H1 (cell line): ENCODE data around the gene DYNLT2B. TPM values are rescaled to one million over a fixed set of nuclear protein-coding genes. Genes with fewer than 3 reads are reported as not detected.

Experiments
- CTCF ChIA-PET: fragments of 300-600 bp; sonication (Branson Sonifier 250); formaldehyde crosslinking; loops from one replicate; lab custom pipeline; 2021; ENCODE audit not compliant: partially characterized antibody; lab: Charles Lee
- POLR2A ChIA-PET: fragments of 300-600 bp; sonication (Branson Sonifier 250); formaldehyde crosslinking; loops from one replicate; lab custom pipeline; 2021; ENCODE audit warnings: inconsistent platforms; ENCODE audit not compliant: partially characterized antibody; lab: Charles Lee
- DNase-seq, 2 experiments: peaks; one replicate each; pipeline versions ENCODE4 v3.0.0 to v3.0.0-alpha.2; 2010 to 2022; ENCODE audit warnings: low spot score in 2 of 2, low read depth in 1 of 2, mixed read lengths in 1 of 2
- FAIRE-seq: peaks from 2 replicates; lab custom pipeline; 2011; peaks lifted over from hg19 to GRCh38; lab: Jason Lieb, UNC
- H2AFZ ChIP-seq: 2 replicates; pipeline ENCODE4 v1.8.1; 2012; ENCODE audit warnings: low read length, inconsistent platforms
- H2AK5ac ChIP-seq: 2 replicates; pipeline ENCODE4 v1.6.1; 2013; ENCODE audit warnings: low read depth, low read length
- H2BK120ac ChIP-seq: replicated peaks from 2 replicates; pipeline ENCODE3; 2013; ENCODE audit warnings: low read depth, low read length, inconsistent platforms
- H2BK12ac ChIP-seq: 2 replicates; pipeline ENCODE4 v1.6.1; 2013; ENCODE audit warnings: low read depth, low read length
- H2BK15ac ChIP-seq: 2 replicates; pipeline ENCODE4 v1.6.1; 2013; ENCODE audit warnings: low read length
- H2BK20ac ChIP-seq: 2 replicates; pipeline ENCODE4 v1.6.1; 2013; ENCODE audit warnings: low read length
- H2BK5ac ChIP-seq: 2 replicates; pipeline ENCODE4 v1.6.1; 2013; ENCODE audit warnings: low read depth, low read length
- H3K14ac ChIP-seq: 2 replicates; pipeline ENCODE4 v1.6.1; 2013; ENCODE audit warnings: inconsistent platforms; ENCODE audit not compliant: insufficient read length
- H3K18ac ChIP-seq: 2 replicates; pipeline ENCODE4 v1.6.1; 2013; ENCODE audit warnings: low read length; ENCODE audit errors: extremely low read depth
- H3K23ac ChIP-seq: 2 replicates; pipeline ENCODE4 v1.6.1; 2013; ENCODE audit warnings: inconsistent platforms; ENCODE audit not compliant: insufficient read length
- H3K23me2 ChIP-seq: 2 replicates; pipeline ENCODE4 v1.6.1; 2013; ENCODE audit warnings: low read depth, low read length
- H3K27ac ChIP-seq: 2 replicates; pipeline ENCODE4 v1.6.1; 2011; ENCODE audit warnings: low read depth, low read length, inconsistent platforms
- H3K27me3 ChIP-seq, 4 experiments: replicated peaks in 1 of 4; 1 replicate in 1 of 4; 2 replicates in 3 of 4; pipeline versions ENCODE4 v1.6.1 to v1.8.1; 2011 to 2013; ENCODE audit warnings: low read length in 3 of 4, mild to moderate bottlenecking in 3 of 4, inconsistent platforms in 2 of 4, mixed read lengths in 2 of 4, moderate library complexity in 1 of 4; ENCODE audit not compliant: control insufficient read depth in 3 of 4, insufficient read depth in 3 of 4; ENCODE audit errors: extremely low read depth in 1 of 4
- H3K36me3 ChIP-seq, 4 experiments: 2 replicates each; pipeline versions ENCODE4 v1.6.1 to v1.8.1; 2011 to 2013; ENCODE audit warnings: mild to moderate bottlenecking in 4 of 4, low read length in 3 of 4, moderate library complexity in 2 of 4, control low read depth in 1 of 4, inconsistent platforms in 1 of 4; ENCODE audit not compliant: insufficient read depth in 4 of 4, control insufficient read depth in 2 of 4
- H3K4ac ChIP-seq: replicated peaks from 2 replicates; pipeline ENCODE3; 2013; ENCODE audit warnings: low read length, low read depth, mixed read lengths, inconsistent platforms; ENCODE audit not compliant: insufficient read length
- H3K4me1 ChIP-seq, 4 experiments: replicated peaks in 1 of 4; 1 replicate in 1 of 4; 2 replicates in 3 of 4; pipeline versions ENCODE4 v1.6.1 to v1.8.1; 2011 to 2013; ENCODE audit warnings: low read length in 3 of 4, inconsistent platforms in 2 of 4, mixed read lengths in 1 of 4; ENCODE audit not compliant: insufficient read depth in 4 of 4, control insufficient read depth in 3 of 4
- H3K4me2 ChIP-seq, 2 experiments: 2 replicates each; pipeline versions ENCODE4 v1.6.1 to v1.8.1; 2011 to 2013; ENCODE audit warnings: low read depth in 2 of 2, low read length in 2 of 2, control low read depth in 1 of 2, inconsistent platforms in 1 of 2, mild to moderate bottlenecking in 1 of 2; ENCODE audit not compliant: insufficient read depth in 1 of 2
- H3K4me3 ChIP-seq, 4 experiments: fragments of 200-600, 300-600 bp in 1 of 4; sonication (generic), shearing (Covaris generic), sonication (Bioruptor Twin) in 1 of 4; 2 replicates each; pipeline versions ENCODE4 v1.5.1 to v1.8.1; 2011 to 2016; ENCODE audit warnings: low read length in 4 of 4, low read depth in 3 of 4, control low read depth in 2 of 4, inconsistent platforms in 2 of 4, mild to moderate bottlenecking in 2 of 4, mixed read lengths in 1 of 4, moderate library complexity in 1 of 4; ENCODE audit not compliant: insufficient read depth in 2 of 4; ENCODE audit errors: extremely low read depth in 1 of 4
- H3K56ac ChIP-seq: replicated peaks from 2 replicates; pipeline ENCODE3; 2013; ENCODE audit warnings: low read depth, mild to moderate bottlenecking, mixed read lengths, low read length, inconsistent platforms; ENCODE audit not compliant: insufficient read length
- H3K79me1 ChIP-seq: 2 replicates; pipeline ENCODE4 v1.6.1; 2013; ENCODE audit warnings: low read depth, low read length, control low read depth
- H3K79me2 ChIP-seq, 2 experiments: 2 replicates each; pipeline versions ENCODE4 v1.6.1 to v1.8.1; 2012 to 2013; ENCODE audit warnings: low read length in 2 of 2, mild to moderate bottlenecking in 2 of 2, inconsistent platforms in 1 of 2; ENCODE audit not compliant: insufficient read depth in 2 of 2, control insufficient read depth in 1 of 2
- H3K9ac ChIP-seq, 4 experiments: replicated peaks in 1 of 4; 1 replicate in 1 of 4; 2 replicates in 3 of 4; pipeline versions ENCODE4 v1.6.1 to v1.8.1; 2011 to 2013; ENCODE audit warnings: low read depth in 3 of 4, low read length in 3 of 4, control low read depth in 2 of 4, mild to moderate bottlenecking in 2 of 4, moderate library complexity in 2 of 4, inconsistent platforms in 1 of 4; ENCODE audit errors: extremely low read depth in 1 of 4
- H3K9me3 ChIP-seq, 2 experiments: 2 replicates each; pipeline versions ENCODE4 v1.6.1 to v1.8.1; 2012 to 2013; ENCODE audit warnings: mild to moderate bottlenecking in 2 of 2, moderate library complexity in 2 of 2, control low read depth in 1 of 2, inconsistent platforms in 1 of 2, low read depth in 1 of 2, low read length in 1 of 2, mixed read lengths in 1 of 2; ENCODE audit not compliant: insufficient read depth in 2 of 2
- H4K20me1 ChIP-seq, 2 experiments: replicated peaks in 1 of 2; 2 replicates each; pipeline versions ENCODE3 to v1.8.1; 2011 to 2013; ENCODE audit warnings: inconsistent platforms in 2 of 2, low read length in 2 of 2, mild to moderate bottlenecking in 1 of 2; ENCODE audit not compliant: insufficient read depth in 2 of 2, control insufficient read depth in 1 of 2
- H4K5ac ChIP-seq: 2 replicates; pipeline ENCODE4 v1.6.1; 2013; ENCODE audit warnings: low read length, low read depth, mixed read lengths, inconsistent platforms; ENCODE audit not compliant: insufficient read length
- H4K8ac ChIP-seq: 2 replicates; pipeline ENCODE4 v1.8.0; 2013; ENCODE audit warnings: mild to moderate bottlenecking, moderate library complexity, low read length, inconsistent platforms; ENCODE audit not compliant: insufficient read depth; ENCODE audit errors: extremely low read depth
- H4K91ac ChIP-seq: replicated peaks from 2 replicates; pipeline ENCODE3; 2013; ENCODE audit warnings: low read length, mixed read lengths, inconsistent platforms; ENCODE audit not compliant: insufficient read length
- RAD21 ChIP-seq, 2 experiments: IDR thresholded peaks in 1 of 2; conservative IDR thresholded peaks in 1 of 2; 2 replicates each; pipeline ENCODE4 v1.6.1; 2011; ENCODE audit warnings: low read depth in 2 of 2, low read length in 2 of 2, improper control_type of control experiment in 1 of 2, inconsistent platforms in 1 of 2, mild to moderate bottlenecking in 1 of 2, moderate library complexity in 1 of 2
- SRF ChIP-seq: IDR thresholded peaks from 2 replicates; pipeline ENCODE4 v1.6.1; 2011; ENCODE audit warnings: mild to moderate bottlenecking, low read depth, low read length, moderate library complexity
- TAF1 ChIP-seq: IDR thresholded peaks from 2 replicates; pipeline ENCODE4 v1.6.1; 2011; ENCODE audit warnings: mild to moderate bottlenecking, low read depth, low read length
- WGBS, 2 experiments: shearing (Covaris generic) in 1 of 2; methylation state at CpG; one replicate each; pipeline versions ENCODE4 v1.1.6 to v1.1.7; 2013 to 2015; ENCODE audit warnings: low lambda C conversion rate in 2 of 2, mixed read lengths in 2 of 2, inconsistent platforms in 1 of 2, low coverage in 1 of 2, missing lambda C conversion rate in 1 of 2; ENCODE audit not compliant: insufficient replicate concordance in 2 of 2, insufficient coverage in 1 of 2, insufficient read length in 1 of 2; ENCODE audit errors: extremely low coverage in 1 of 2, missing lambda C conversion rate in 1 of 2; 5-methylcytosine and 5-hydroxymethylcytosine counted together
- polyA plus RNA-seq, 7 experiments: library from polyadenylated mRNA; depleted of rRNA in 3 of 7; stranded (reverse) in 5 of 7; unstranded in 2 of 7; fragments of >200 nt in 5 of 7; fragments of 200-250 nt in 2 of 7; gene quantifications; 1 replicate in 5 of 7; 2 replicates in 1 of 7; 4 replicates in 1 of 7; pipeline versions ENCODE4 v1.2.1 to v1.2.3, GENCODE V29; 2011 to 2013; ENCODE audit warnings: missing spikeins in 2 of 7, mixed read lengths in 2 of 7
- total RNA-seq: library from RNA; stranded (reverse); fragmentation: NEBNext Ultra II Directional; extraction: Animal tissue kit (Norgen Biotek cat#: 25700); gene quantifications from 2 replicates; pipeline ENCODE4 v1.2.1, GENCODE V29; 2021

DYNLT2B gene
- total and polyA plus RNA-seq, 2 of the 8 experiments (the other 6 are each of a cell fraction or from before 2014, with no cell fraction given) = 10.9 to 22.2 TPM

DNA sequence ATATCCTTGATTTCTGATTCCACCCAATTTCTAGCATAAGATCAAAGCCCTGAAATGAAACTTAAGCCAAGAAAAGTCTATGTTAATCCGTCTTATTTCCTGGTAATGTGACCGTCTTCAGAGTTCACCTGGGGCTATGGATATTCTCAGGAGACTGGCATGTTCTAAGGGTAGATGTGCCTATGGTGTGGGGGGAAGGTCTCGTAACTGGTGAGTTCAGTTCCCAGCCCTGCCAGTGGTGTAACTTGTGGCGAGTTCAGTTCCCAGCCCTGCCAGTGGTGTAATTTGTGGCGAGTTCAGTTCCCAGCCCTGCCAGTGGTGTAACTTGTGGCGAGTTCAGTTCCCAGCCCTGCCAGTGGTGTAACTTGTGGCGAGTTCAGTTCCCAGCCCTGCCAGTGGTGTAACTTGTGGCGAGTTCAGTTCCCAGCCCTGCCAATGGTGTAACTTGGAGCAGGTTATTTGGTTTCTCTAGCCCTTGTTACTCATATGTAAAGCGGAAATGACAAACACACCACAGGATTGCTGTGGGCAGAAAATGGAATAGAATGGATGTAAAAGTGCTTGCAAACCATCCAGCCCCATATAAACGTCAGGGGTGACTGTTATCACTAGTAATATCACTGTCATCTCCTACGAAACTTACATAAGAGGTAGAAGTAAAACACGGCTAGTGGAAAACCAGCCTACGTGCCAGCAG is 71.3 kb downstream of the DYNLT2B start:
- POLR2A ChIA-PET = interaction anchor here (1.1 kb wide), 1 partner anchor 8 kb away, joined by 3 read pairs; no protein-coding TSS in a partner anchor
- no peaks in the 10 kb centered on the region for H3K4me1 ChIP-seq
- no peak overlapping the region for H3K23ac ChIP-seq
- CTCF ChIA-PET = interaction anchor here (0.6 to 1.0 kb wide), 2 partner anchors 47 to 49 kb away, joined by 3 read pairs; no protein-coding TSS in a partner anchor
- WGBS, 2 experiments = 91% methylated on average over 12 of the region's 13 CpGs; no CpG with 5 or more reads in 1 of the 2 experiments
- no peak overlapping the region for H2BK15ac ChIP-seq
- peaks cover 0 to 25% (median 9%) of the 10 kb centered on the region in 4 experiments; a peak in 6 of 8 replicates for H3K36me3 ChIP-seq
- no peak overlapping the region for H3K18ac ChIP-seq
- no peaks in the 10 kb centered on the region for H3K79me1 ChIP-seq
- H3K23me2 ChIP-seq = no peaks in the 10 kb centered on the region
- no peak overlapping the region for H2BK120ac ChIP-seq
- H3K27me3 ChIP-seq = no peaks in the 10 kb centered on the region
- no peak overlapping the region for H4K91ac ChIP-seq
- no peak overlapping the region for H3K27ac ChIP-seq
- H2AK5ac ChIP-seq = no peak overlapping the region
- FAIRE-seq (no peak), DNase-seq (no peak)
- no peak overlapping the region for H2BK20ac ChIP-seq
- H3K79me2 ChIP-seq = no peaks in the 10 kb centered on the region
- no peak overlapping the region for H3K4me2 ChIP-seq
- H4K5ac ChIP-seq = no peak overlapping the region
- TF ChIP-seq RAD21 (IDR thresholded peaks at IDR 0.05 in 1 of 2, conservative IDR thresholded peaks at IDR 0.05 in 1 of 2; ENCODE audit: low read depth in 2 of 2, low read length in 2 of 2) = no peak
- TF ChIP-seq SRF = no peak
- TF ChIP-seq TAF1 = no peak
- H3K4me3 ChIP-seq = no peak overlapping the region
- peaks cover 0 to 4% of the 10 kb centered on the region in 2 experiments; a peak in 1 of 4 replicates for H3K9me3 ChIP-seq
- H4K8ac ChIP-seq = no peak overlapping the region
- no peaks in the 10 kb centered on the region for H4K20me1 ChIP-seq
- H2AFZ ChIP-seq = no peak overlapping the region
- H3K4ac ChIP-seq = no peak overlapping the region
- H2BK5ac ChIP-seq = no peak overlapping the region
- H3K14ac ChIP-seq = no peak overlapping the region
- H3K56ac ChIP-seq = no peak overlapping the region
- no peak overlapping the region for H3K9ac ChIP-seq
- H2BK12ac ChIP-seq = no peak overlapping the region
